IPS DF 6.9 (cell line): Measurements from ENCODE around the gene MAP2.

Experiments used
- DNase-seq: peaks from one replicate; pipeline ENCODE4 v3.0.0-alpha.2; 2013; ENCODE audit warnings: low read depth, low spot score
- H3K27ac ChIP-seq: one replicate; pipeline ENCODE4 v1.5.1; 2013; ENCODE audit warnings: low read length, control low read depth
- H3K27me3 ChIP-seq: 2 replicates; pipeline ENCODE4 v1.6.1; 2013; ENCODE audit warnings: mild to moderate bottlenecking, low read length; ENCODE audit not compliant: control insufficient read depth, insufficient read depth
- H3K36me3 ChIP-seq: 2 replicates; pipeline ENCODE4 v1.6.1; 2013; ENCODE audit warnings: low read length; ENCODE audit not compliant: control insufficient read depth, insufficient read depth
- H3K4me1 ChIP-seq: 2 replicates; pipeline ENCODE4 v1.6.1; 2013; ENCODE audit warnings: low read length; ENCODE audit not compliant: control insufficient read depth, insufficient read depth
- H3K4me3 ChIP-seq: 2 replicates; pipeline ENCODE4 v1.5.1; 2013; ENCODE audit warnings: mild to moderate bottlenecking, low read length
- H3K9me3 ChIP-seq: 2 replicates; pipeline ENCODE4 v1.6.1; 2013; ENCODE audit warnings: low read length, inconsistent platforms; ENCODE audit not compliant: control insufficient read depth, insufficient read depth
- WGBS: extraction: QIAGEN DNeasy Blood & Tissue Kit; methylation state at CpG from one replicate; pipeline ENCODE4 v1.1.7; 2013; ENCODE audit warnings: mixed read lengths, missing lambda C conversion rate; ENCODE audit not compliant: insufficient read length, insufficient coverage; 5-methylcytosine and 5-hydroxymethylcytosine counted together

Gene MAP2

GRCh38 chr2:209391776-209392401 is 32.0 kb upstream of the MAP2 start:
- H3K4me1 ChIP-seq = no peaks in the 10 kb centered on the region
- no peaks in the 10 kb centered on the region for H3K36me3 ChIP-seq
- WGBS = no CpG with 5 or more reads among the region's 3 CpGs
- no peak overlapping the region for H3K27ac ChIP-seq
- no peak for DNase-seq
- no peaks in the 10 kb centered on the region for H3K9me3 ChIP-seq
- H3K4me3 ChIP-seq = no peak overlapping the region
- H3K27me3 ChIP-seq = no peaks in the 10 kb centered on the region

GRCh38 chr2:209395229-209395628 is 28.6 kb upstream of the MAP2 start:
- Histone ChIP-seq H3K4me3 (no peak overlapping the region), H3K9me3 (no peaks in the 10 kb centered on the region), H3K4me1 (no peaks in the 10 kb centered on the region), H3K27me3 (no peaks in the 10 kb centered on the region), H3K36me3 (no peaks in the 10 kb centered on the region), H3K27ac (no peak overlapping the region)
- DNase-seq = no peak
- WGBS = no CpG with 5 or more reads among the region's 1 CpG

DNA sequence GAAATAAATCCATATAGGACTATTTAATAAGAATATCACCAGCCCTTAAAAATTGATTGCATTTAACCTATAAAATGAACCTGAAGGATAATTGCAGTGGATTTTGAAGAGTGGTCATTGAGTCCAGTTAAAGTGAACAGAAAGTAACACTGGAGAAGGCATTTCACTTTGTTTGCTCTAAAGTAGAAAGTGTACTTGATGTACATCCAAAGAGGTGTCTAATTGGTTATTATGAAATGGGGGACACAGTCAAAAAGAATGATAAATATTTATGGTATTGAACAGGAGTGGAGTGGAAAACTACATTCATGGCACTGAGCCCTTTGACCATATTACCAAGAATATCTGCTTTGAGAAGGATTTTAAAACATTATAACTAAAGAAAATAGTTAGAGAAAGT is 28.2 kb upstream of the MAP2 start:
- Histone ChIP-seq H3K4me1 (no peaks in the 10 kb centered on the region), H3K27ac (no peak overlapping the region), H3K36me3 (no peaks in the 10 kb centered on the region), H3K9me3 (no peaks in the 10 kb centered on the region), H3K27me3 (no peaks in the 10 kb centered on the region), H3K4me3 (no peak overlapping the region)
- DNase-seq = no peak

DNA sequence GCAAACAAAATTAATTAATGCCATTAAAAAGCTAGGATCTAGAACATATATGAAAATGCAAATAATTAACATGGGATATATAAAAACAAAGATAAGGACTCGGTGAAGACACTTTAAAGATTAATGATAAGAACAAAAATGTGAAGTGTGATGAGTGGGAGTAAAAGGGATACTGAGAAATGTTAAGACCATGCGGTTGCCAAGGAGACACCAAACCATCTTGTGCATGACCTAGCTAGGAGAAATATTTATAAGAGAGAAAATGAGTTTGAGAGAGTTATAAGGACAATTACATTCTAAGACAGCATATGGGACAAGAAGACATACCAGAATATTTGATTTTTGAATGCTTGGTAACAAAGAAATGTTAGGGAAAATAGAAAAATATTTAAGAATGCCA is 25.4 kb upstream of the MAP2 start:
- DNase-seq = no peak
- Histone ChIP-seq H3K36me3 (no peaks in the 10 kb centered on the region), H3K9me3 (no peaks in the 10 kb centered on the region), H3K4me1 (no peaks in the 10 kb centered on the region), H3K4me3 (no peak overlapping the region), H3K27me3 (no peaks in the 10 kb centered on the region), H3K27ac (no peak overlapping the region)
- 100% methylated on average over 1 of the region's 2 CpGs for WGBS

- WGBS = no CpG with 5 or more reads among the region's 3 CpGs
- no peaks in the 10 kb centered on the region for H3K36me3 ChIP-seq
- H3K9me3 ChIP-seq = no peaks in the 10 kb centered on the region
- no peak overlapping the region for H3K4me3 ChIP-seq
- no peak for DNase-seq
- H3K4me1 ChIP-seq = no peaks in the 10 kb centered on the region
- no peaks in the 10 kb centered on the region for H3K27me3 ChIP-seq
- no peak overlapping the region for H3K27ac ChIP-seq
These were observed 22.1 kb upstream of the MAP2 start for GRCh38 chr2:209401788-209402187.

GRCh38 chr2:209411296-209411695 is 12.6 kb upstream of the MAP2 start:
- Histone ChIP-seq H3K36me3 (no peaks in the 10 kb centered on the region), H3K27me3 (no peaks in the 10 kb centered on the region), H3K9me3 (no peaks in the 10 kb centered on the region), H3K27ac (no peak overlapping the region), H3K4me3 (no peak overlapping the region), H3K4me1 (no peaks in the 10 kb centered on the region)
- no peak for DNase-seq
- WGBS = no CpG with 5 or more reads among the region's 1 CpG

GRCh38 chr2:209411718-209412117 is 12.1 kb upstream of the MAP2 start:
- no peak for DNase-seq
- Histone ChIP-seq H3K27ac (no peak overlapping the region), H3K9me3 (no peaks in the 10 kb centered on the region), H3K27me3 (no peaks in the 10 kb centered on the region), H3K4me3 (no peak overlapping the region), H3K36me3 (no peaks in the 10 kb centered on the region), H3K4me1 (no peaks in the 10 kb centered on the region)
- WGBS = no CpG with 5 or more reads among the region's 4 CpGs

DNA sequence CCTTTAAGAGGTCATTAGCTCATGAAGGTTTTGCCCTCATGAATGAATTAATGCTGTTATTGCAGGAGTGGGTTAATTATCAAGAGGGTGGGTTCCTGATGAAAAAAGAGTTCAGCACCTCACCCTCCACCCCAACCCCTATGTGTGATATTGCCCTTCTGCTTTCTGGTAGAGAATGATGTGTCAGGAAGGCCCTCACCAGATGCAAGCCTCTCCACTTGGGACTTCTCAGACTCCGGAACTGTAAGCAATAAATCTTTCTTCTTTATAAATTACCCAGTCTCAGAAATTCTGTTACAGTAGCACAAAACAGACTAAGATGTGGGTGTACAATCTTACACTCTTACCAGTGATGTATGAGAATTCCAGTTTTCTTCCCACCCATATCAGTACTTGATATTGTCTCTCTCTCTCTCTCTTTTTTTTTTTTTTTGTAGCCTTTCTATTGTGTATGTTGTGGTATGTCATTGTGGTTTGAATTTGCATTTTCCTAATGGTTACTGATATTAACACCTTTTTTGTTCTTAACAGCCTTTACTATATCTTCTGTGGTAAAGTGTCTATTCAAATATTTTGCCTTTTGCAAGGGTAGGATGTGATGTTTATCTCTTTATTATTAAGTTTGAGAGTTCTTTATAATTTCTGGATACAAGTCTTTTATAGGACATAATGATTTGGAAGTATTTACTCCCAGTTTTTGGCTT is 10.4 kb upstream of the MAP2 start:
- Histone ChIP-seq H3K4me3 (no peak overlapping the region), H3K4me1 (no peaks in the 10 kb centered on the region), H3K36me3 (no peaks in the 10 kb centered on the region), H3K27ac (no peak overlapping the region), H3K9me3 (no peaks in the 10 kb centered on the region), H3K27me3 (no peaks in the 10 kb centered on the region)
- WGBS = no CpG with 5 or more reads among the region's 1 CpG
- DNase-seq = no peak

GRCh38 chr2:209416913-209417312 is 6.9 kb upstream of the MAP2 start:
- DNase-seq = no peak
- no peak overlapping the region for H3K4me3 ChIP-seq

DNA sequence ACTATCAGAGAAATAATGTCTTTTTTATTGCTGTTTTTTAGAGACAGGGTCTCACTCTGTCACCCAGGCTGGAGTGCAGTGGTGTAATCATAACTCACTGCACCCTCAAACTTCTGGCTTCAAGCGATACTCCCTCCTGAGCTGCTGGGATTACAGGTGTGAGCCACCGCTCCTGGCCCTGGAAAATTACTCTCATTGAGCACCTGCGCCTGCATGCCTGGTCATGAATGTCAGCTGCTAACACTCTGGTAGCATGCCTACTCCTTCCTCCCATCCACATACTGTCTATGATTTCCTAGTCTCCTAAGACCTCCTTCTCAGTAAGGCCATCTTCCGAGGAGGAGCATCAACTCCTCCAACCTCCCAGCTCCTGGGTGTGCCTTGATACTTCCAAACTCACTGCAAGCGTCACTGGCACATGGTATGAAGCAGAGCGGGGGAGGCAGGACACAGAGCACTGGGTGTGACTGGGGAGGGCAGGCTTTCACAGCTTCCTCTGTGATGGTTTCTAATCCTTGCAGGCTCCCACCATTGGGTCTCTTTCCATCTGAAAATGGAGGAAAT is 1.6 kb upstream of the MAP2 start:
- H3K27ac ChIP-seq = no peak overlapping the region
- H3K36me3 ChIP-seq = no peaks in the 10 kb centered on the region
- WGBS = no CpG with 5 or more reads among the region's 6 CpGs
- H3K27me3 ChIP-seq = peaks cover 4% of the 10 kb centered on the region; the same call in 1 of the 2 replicates
- DNase-seq = no peak
- no peak overlapping the region for H3K4me3 ChIP-seq
- H3K4me1 ChIP-seq = no peaks in the 10 kb centered on the region
- no peaks in the 10 kb centered on the region for H3K9me3 ChIP-seq

More at GRCh38 chr2:209416913-209417312, 6.9 kb upstream of the MAP2 start:
- no peaks in the 10 kb centered on the region for H3K4me1 ChIP-seq
- H3K27me3 ChIP-seq = no peaks in the 10 kb centered on the region
- H3K27ac ChIP-seq = no peak overlapping the region
- H3K9me3 ChIP-seq = no peaks in the 10 kb centered on the region
- no peaks in the 10 kb centered on the region for H3K36me3 ChIP-seq
